GM18909 (cell line): ENCODE data around the gene GALNT12.

Experiments
- ATAC-seq: cut with Tn5 transposase; IDR thresholded peaks from one replicate; pipeline ENCODE4 v1.9.1; 2021; ENCODE audit warnings: mild to moderate bottlenecking; ENCODE audit not compliant: unreplicated experiment, poor library complexity

The GALNT12 gene

DNA sequence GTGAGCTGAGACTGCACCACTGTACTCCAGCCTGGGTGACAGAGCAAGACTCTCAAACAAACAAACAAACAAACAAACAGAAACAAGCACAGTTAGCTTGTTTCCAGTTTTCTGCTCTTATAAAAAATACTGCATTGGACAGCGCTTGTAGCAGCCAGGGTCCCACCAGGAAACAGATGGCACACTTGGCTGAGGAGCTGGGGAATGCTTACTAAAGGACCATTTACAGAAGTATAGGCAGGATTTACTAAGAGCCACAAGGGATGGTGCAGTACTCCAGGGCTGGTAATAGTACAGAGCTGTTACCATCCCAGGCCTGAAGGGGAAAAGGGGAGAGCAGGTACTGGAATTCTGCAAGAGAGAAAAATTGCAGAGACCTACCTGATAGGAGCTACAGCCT is 5.9 kb upstream of the GALNT12 start:
- ATAC-seq = no peak

DNA sequence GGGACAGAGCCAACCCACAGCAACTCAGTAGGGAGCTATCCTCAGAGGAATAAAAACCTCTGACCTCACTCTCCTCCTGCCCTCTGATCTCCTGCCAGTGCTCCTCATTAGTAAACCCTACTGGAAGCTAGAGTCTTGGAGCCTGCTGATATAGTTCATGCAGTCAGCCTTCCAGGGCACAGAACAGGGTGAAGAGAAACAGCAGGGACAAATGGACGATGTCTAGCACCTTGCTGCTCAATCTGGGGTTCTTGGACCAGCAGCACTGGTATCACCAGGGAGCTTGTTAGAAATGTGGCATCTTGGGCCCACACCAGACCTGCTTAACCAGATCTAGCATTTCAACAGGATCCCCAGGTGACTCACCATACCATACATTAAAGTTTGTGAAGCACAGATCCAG is 5.5 kb upstream of the GALNT12 start:
- no peak for ATAC-seq

DNA sequence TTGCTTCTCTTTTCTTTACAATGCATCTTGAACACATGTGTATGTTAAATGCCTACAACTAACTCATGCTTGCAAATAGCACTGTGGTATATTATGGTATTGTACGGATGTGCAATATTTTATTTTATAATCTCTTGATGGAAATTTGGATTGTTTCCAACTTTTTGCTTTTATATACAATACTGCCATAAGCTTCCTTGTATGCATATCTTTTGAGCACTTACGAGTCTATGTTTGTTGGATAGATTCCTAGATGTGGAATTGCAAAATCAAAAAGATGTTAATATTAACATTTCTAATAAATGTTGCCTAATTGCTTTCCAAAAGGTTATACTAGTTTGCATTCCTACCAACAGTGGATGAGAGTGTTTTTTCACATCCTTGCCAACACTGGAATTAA is 3.4 kb upstream of the GALNT12 start:
- ATAC-seq = no peak

DNA sequence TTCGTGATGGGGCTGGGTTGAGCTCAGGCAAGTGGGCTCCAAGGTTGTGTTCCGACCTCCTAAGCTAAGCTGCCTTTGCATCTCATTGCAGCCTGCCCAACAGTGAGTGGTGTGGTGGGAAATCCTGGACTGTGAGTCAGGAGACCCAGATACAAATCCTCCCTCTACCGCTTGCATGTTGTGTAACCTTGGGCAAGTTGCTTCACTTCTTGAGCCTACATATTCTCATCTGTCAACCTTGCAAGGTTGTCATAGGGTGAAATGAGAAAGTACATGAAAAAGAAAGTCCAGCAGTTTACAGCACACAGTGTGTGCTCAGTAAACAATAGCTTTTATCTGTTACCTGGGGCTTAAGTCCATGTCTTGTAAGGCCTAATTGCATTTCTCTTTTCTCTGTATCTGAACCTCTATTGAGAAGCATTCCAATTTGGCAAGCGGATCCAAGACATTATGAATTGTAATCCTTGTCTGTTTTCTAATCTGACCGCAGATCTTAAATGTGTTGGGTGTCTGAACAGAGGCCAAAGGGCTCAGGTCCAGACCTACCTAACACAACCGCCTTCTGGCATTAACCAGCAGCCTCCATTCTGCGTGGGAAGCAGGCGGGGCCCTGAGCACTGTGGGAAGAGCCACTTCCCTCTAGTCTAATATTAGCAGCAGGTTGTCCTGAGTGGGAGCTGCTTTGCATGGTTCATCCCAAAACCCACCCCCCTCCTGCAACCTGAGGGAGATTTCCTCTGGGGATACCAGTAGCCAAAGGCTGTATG is 1.8 kb upstream of the GALNT12 start:
- ATAC-seq = no peak

DNA sequence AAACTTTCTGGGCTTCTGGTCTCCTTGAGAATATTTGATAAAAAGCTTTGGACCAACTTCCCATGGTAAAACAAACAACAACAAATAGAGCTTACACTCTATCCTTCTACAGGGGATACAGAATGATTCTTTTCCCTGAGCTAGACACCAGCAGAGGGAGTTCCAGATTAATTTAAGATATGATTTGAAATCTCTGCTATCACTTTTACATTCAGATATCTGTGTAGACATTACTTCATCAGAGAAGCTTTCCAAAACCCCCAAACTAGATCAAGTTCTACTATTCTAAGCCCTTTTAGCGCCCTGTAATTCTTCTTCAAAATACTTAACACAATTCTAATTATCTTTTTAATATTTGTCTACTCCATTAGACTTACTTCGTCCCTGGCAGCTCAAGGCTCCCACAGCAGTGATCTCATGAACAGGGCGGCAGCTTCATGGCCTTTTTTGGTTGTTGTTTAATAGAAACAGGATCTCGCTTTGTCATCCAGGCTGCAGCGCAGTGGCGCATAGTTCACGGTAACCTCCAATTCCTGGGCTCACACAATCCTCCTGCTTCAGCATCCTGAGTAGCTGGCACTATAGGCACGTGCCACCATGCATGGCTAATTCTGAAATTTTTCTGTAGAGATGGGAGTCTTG is 955 bp upstream of the GALNT12 start:
- ATAC-seq = no peak

DNA sequence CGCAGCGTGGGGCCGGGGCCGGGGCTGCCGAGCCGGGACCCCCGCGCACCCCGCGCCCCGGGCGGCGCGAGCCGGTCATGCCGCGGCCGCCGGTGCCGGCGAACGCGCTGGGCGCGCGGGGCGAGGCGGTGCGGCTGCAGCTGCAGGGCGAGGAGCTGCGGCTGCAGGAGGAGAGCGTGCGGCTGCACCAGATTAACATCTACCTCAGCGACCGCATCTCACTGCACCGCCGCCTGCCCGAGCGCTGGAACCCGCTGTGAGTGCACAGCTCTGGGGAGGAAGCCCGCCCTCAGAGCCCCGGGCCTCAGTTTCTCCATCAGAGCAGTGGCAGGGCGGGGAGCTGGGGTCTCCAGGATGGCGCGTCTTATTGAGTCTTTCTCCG is 335 bp downstream of the GALNT12 start:
- peak; percentile 52 for ATAC-seq

- ATAC-seq = no peak
Measured at GRCh38 chr9:98808411-98808815, 943 bp downstream of the GALNT12 start.

DNA sequence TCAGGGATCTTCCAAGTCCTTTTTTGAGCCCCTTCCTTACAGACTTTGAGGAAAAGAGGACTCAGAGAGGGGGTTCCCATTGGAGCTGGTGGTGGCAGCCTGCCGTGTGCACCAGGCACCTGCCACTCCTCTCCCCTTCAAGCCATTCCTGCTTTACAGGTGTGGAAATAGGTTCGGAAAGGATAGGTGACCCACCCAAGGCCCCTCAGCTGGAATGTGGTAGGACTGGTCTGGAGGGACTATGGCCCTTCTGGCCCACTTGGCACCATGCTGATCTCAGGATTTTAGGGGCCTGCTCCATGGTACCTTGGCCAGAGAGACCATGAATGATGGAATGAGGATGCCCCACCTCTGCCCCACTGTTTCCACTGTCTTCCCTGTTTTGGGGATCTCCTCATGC is 1.4 kb downstream of the GALNT12 start:
- no peak for ATAC-seq

DNA sequence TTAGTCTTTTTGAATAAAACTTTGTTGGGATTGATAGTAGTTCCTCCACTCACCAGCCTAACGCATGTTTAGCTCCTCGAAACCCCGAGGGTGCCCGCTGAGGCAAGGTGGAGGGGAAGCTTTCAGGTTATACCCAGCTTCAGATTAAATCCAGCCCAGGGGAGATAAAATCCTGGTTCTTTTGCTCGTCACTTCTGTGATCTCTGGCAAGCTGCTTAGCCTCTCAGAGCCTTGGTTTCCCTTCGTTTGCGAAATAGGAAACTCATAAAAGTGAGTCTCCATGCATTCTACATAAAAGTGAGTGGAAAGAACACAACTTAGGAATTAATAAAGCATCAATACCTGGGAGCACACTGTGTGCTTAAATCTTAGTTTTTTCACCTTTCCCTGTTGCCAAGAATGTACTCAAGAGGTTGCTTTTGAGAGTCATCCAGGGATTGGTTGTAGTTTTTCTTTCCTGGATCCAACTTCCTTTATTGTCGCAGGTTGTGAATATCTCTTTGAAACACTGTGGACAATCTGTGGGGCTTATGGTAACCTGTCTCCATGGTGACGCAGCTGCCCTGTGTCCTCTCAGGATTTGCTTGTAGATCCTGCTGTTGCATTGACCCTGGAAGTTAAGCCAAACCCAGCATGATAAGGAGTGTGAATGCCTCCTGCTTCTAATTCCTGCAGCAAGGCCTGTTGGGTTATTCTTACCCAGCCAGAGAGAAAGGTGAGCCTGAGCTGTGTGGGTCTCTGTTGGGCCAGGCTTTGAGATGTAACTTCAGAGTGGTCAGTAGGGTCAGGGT is 2.0 kb downstream of the GALNT12 start:
- ATAC-seq = no peak

GRCh38 chr9:98810102-98810842 is 2.8 kb downstream of the GALNT12 start:
- ATAC-seq = no peak

GRCh38 chr9:98811051-98811650 is 3.7 kb downstream of the GALNT12 start:
- ATAC-seq = no peak

GRCh38 chr9:98815391-98815951 is 8.0 kb downstream of the GALNT12 start:
- no peak for ATAC-seq

GRCh38 chr9:98818764-98819163 is 11.3 kb downstream of the GALNT12 start:
- no peak for ATAC-seq

GRCh38 chr9:98819231-98819630 is 11.8 kb downstream of the GALNT12 start:
- no peak for ATAC-seq

- no peak for ATAC-seq
Measured at GRCh38 chr9:98821831-98822230, 14.4 kb downstream of the GALNT12 start.

DNA sequence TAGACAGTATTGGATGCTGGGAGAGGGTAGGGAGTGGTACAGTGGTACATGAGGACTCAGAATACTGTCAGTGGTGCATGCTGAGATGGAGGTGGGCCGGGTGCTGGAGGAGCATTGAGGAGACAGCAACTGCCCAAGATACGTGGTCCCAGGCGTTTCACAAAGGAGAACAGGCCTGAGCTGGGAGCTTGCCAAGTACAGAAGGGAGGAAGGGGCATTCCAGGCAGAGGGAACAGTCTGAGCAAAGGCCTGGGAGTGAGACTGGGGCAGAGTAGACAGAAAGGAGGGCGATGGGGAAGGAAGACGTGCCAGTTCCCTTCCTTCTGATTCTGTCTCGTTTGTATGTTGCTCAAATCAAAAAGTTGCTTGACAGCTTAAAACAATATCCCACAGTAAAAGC is 15.2 kb downstream of the GALNT12 start:
- ATAC-seq = no peak

DNA sequence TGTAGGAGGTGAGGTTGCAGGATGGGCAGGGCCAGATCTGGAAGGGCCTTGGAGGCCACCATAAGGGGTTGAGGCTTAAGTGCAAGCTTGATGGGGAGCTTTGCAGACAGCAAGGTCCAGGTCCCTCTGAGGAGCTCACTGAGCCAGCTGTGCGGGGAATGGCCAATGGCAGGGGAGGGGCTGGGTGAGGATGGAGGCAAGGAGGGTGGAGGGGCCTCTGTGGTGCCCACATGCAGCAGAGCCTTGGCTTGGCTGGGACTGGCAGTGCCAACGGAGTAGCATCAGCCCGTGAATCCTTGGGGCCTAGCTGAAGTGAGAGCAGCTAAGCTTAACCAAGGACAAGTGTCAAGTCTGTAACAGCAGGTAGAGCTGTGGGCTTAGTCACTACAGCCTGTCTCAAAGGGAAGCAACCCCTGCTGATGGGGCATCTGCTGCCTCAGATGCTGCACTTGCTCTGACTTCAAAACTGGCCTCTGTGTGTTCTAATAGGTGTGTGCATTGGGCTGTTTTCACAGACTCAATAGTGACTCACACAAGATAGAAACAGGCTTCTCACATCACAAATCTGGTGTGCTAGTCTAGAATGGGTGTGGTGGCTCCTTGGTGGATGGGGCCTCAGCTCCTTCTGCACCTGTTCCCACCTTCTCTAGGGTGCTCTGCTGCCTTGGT is 16.3 kb downstream of the GALNT12 start:
- no peak for ATAC-seq

DNA sequence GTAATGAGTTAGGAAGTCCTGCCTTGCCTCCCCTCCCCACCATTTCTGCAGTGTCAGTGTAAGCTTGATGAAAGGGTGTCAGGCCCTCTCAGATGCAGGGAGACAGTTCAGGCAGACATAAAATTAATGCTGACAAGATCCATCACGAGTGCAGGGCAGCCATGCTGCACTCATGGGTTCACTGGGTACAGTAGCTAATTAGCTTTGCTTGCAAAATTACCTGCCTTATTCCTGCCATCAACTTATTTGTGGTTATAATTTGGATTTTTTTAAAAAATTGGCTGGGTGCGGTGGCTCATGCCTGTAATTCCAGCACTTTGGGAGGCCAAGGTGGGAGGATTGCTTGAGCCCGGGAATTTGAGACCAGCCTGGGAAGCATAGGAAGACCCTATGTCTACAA is 17.9 kb downstream of the GALNT12 start:
- no peak for ATAC-seq

DNA sequence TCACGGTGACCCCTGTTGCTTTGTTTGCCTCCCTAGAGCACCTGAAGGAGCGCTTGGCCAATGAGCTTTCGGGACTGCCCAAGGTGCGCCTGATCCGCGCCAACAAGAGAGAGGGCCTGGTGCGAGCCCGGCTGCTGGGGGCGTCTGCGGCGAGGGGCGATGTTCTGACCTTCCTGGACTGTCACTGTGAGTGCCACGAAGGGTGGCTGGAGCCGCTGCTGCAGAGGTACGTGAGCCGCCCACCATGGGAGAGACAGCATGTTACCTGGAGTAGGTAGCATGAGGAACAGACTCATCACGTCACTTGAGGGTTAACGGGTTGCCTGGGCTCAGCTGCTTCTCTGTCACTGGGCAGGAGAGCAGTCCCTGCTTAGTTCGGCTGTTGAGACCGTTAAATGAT is 19.2 kb downstream of the GALNT12 start:
- ATAC-seq = no peak
